GM19025 (cell line): ENCODE measurements around the gene ZNF521.
"Not testable (repeated sequence)": the region's sequence is repeated elsewhere in the genome, so short reads cannot be mapped to it uniquely, and the experiment has no call there.

Experiments
- ATAC-seq: cut with Tn5 transposase; IDR thresholded peaks from one replicate; pipeline ENCODE4 v1.9.1; 2021; ENCODE audit warnings: mild to moderate bottlenecking, low read depth, moderate library complexity; ENCODE audit not compliant: unreplicated experiment

ZNF521 gene

DNA sequence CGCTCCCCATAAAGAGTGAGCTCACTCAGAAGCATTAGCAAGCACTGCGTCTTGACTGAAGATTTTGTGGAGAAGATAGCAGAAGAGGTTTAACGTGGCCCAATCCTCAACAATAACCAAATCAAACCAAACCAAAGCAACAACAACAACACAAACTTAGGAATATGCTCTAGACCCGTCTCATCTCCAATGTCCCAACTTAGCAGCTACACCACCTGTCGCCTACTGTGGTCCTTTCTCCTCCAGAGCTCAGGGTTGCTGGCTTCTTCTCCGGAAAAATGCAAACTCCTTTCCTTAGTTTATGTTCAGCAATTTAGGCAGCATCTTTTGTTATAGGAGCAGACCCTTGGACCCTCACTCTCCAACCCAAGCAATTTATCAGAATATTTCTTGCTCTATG lies 301.4 kb downstream of the ZNF521 start:
- ATAC-seq = no peak

DNA sequence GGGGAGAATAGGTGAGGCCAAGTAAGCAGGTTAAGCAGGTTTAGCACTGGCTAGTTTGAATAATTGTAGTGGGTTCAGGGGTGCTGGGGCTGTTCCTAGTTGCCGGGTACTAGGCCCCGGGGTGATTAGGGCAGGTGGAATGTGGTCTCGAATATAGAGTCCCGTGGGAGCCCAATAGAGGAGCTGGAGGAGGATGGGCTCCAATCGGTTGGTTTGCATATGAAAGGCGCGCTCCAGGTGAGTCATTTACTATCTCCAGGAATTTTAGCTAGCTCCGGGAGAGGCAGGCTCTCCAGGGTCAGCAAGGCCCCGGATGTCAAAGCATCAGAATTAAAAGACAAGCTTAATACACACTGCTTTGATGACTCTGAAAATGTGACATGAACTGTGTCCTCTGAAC lies 304.0 kb downstream of the ZNF521 start:
- no peak for ATAC-seq

DNA sequence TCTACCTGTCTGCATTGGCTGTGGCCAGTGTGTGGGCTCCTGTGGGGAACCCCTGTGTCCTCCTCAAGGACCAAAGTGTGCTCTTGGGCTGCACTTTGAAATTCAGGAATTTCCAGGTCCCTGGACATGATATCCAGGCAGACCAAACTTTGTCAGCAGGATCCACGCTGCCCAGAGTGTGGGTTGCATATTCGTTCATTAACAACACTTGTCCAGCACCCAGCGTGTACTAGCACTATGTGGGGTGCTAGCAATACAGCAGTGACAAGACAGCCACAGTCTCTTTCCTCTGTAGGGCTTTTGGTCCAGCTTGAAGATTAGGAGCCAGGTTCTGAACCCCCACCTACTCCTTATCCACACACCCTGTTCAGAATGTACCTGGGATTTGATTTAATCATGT lies 304.5 kb downstream of the ZNF521 start:
- ATAC-seq = no peak

DNA sequence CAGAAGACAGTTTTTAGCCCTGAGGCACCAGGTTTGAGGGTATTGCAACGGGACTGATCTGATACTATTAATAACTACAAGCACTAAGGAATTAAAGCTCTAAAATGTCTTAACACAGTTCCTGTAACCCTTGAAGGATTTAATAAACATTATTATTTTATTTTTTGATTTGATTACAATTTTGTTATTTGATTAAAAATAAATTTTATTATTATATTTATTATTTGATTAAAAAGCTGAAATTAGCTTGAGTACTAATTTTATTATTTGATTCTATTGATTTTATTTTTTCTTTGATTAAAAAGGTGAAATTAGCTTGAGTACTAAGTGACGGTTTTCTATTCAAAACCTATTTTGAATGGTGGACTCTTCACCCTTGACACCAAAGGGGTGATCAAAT lies 307.3 kb downstream of the ZNF521 start:
- no peak for ATAC-seq

DNA sequence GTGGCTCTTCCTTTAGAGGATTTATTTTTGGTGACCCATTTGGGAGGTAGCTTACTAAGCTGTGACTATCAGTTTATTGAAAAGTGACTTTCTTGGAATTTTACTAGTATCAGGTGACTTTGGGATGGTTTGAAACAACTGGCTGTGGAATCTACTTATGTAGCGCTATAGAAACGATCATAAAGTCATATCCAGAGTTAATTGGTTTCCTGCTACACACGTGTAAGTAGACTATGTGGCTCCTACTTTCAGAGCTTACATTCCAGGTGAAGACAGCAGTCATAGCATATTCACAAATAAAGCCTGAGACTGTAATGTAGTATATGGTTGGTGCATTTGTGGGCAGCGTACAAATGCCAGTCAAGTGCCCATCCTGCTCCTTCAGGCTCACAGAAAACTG lies 308.9 kb downstream of the ZNF521 start:
- no peak for ATAC-seq

DNA sequence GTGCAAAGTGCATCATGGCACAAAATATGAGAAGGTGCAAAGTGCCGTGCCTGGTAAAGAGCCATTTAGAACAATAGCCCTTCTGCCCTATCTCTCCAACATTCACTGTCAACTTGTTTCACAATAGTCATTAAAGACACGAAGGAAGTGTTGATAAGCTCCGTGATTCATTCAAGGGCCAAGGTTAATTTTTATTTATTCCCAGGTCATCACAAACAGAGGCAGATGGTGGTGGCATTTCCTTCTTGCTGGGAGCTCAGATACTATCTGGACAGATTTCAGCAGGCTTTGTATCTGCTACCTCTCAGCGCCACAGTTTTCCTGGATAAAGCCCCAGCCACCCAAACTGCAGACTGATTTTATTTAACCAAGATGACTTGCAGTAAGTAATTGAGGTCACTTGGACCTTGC lies 309.3 kb downstream of the ZNF521 start:
- ATAC-seq = no peak

DNA sequence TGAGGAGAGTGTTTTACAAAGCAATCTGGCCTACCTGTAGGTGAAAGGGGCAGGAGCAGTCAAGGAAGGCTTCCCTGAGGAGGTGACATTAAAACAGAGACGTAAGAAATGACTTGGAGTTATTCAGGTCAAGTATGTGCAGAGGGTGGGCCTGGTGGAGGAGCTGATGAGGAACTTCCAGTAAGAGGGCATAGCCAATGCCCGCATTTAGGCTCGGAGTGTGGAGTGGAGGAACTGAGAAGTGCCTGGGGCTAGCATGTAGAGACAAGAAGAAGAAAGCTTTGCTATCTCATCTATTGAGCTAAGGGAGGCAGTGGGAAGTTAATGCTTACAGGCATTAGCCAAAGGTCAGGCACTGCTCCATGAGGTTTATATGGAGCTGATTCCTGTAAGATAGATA lies 312.2 kb downstream of the ZNF521 start:
- ATAC-seq = no peak

DNA sequence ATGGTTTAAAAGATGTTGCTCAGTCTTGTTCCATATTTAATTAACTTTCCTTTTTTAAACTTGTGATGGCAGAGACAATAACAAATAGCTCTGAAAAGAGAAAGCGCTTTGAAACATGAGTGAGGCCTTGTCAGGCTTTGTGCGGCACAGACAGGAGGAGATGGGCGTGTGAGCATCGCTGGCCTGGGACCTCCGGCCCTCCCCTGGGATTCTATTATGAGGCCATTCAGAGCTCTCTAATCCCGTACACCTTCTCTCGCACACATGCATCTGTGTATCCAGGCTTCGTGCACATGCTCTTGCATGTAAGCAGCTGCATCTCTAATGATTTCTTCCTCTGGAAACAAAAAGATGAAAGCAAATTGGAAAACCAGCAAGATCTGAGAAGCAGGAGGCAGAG lies 313.7 kb downstream of the ZNF521 start:
- ATAC-seq = no peak

DNA sequence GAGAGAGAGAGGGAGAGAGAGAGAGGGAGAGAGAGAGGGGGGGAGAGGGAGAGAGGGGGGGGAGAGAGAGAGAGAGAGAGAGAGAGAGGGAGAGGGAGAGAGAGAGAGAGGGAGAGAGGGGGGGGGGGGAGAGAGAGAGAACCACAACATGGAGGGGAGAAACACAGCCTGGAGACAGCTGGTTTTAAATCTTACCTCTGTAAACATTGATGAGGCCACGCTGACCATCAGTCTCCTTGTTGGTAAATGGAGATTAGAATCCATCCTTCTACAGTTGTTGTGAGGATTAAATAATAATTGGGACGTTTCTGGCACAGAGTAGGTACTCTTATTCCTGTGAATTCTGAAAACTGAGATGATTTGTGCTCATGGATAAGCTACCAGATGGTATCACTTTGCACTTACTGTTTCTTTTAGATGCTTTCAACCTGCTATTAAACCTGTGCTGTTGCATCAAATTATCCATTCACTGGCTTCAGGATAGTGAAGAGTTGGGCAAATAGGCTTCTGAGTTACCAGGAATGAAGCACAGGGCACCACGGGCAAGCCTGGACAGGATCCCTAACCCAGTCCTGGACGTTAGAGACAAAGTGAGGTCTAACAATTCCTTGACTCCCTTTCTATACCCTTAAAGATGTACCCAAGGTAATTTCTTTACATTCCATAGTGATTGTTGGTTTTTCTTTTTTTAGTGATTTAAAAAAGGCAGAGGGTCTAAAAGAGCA lies 318.1 kb downstream of the ZNF521 start:
- no peak for ATAC-seq

DNA sequence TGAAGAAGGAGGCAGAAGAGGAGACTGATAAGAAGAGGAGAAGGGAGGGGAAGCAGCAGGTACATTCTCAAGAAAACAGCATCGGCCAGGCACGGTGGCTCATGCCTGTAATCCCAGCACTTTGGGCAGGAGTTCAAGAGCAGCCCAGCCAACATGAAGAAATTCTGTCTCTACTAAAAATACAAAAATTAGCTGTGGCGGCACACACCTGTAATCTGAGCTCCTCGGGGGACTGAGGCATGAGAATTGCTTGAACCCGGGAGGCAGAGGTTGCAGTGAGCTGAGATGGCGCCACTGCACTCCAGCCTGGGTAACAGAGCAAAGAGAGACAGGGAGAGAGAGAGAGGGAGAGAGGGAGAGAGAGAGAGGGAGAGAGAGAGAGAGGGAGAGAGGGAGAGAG lies 318.8 kb downstream of the ZNF521 start:
- not testable (repeated sequence) for ATAC-seq

DNA sequence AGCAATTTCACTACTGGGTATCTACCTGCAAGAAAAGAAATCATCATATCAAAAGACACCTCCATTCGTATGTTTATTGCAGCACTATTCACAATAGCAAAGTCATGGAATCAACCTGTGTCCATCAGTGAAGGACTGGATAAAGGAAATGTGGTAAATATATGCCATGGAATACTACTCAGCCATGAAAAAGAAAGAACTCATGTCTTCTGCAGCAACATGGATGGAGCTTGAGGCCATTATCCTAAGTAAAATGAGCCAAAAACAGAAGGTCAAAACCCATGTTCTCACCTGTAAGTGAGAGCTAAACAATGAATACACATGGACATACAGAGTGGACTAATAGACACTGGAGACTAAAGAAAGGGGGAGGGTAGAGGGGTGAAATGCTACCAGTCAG lies 322.2 kb downstream of the ZNF521 start:
- no peak for ATAC-seq

DNA sequence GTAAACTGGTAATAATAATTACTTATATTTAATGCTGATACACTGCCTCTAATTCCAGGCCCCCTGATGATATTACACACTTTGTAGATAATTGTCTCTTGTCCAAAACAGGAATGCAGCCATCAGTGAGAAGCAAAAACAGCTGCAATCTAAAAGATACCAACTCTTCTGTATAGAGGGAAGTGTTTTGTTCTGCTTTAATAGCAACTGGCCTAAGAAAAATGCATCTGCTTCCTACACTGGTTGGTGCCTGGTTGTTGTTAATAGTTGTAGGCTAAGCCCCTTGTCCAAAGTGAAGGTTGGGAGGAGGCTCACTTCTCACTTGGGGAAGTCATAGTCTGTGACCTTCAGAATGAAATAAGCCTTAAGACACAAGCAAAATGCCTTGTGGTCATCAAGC lies 332.0 kb downstream of the ZNF521 start:
- no peak for ATAC-seq

DNA sequence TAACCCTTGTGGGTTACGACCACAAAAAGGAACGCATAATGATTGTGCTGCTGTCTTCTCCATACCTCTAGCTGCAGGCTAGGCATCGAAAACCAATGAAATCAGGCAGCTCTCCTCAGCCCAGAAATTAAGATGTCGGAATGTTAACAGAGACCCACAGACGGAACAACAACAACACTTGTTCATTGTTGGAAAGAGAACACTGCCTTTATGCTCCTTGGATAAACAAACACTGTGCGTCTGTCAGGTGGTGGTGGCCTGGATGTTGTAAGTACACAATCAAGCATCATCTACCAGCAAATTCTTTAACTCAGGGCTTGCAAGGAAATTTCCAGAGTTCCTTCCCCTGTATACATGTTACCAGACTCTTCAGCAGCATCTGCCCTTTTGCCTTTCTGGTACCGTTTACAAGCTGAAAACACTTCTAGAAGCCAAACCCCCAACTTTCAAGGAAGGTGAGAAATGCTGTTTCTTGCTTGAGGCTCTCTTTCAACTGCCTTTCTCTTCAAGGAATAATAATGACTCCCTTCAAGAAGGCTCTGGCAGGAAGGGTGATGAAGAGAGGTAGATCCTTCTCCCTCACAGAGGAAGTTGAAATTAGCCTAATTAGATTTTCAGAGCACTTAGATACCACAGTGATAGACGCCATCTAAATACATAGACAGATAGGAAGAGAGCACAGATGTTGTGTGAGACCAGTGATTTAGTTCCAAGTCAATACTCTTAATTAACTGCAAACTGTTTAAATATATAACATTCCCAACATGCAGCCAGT lies 332.7 kb downstream of the ZNF521 start:
- ATAC-seq = no peak

DNA sequence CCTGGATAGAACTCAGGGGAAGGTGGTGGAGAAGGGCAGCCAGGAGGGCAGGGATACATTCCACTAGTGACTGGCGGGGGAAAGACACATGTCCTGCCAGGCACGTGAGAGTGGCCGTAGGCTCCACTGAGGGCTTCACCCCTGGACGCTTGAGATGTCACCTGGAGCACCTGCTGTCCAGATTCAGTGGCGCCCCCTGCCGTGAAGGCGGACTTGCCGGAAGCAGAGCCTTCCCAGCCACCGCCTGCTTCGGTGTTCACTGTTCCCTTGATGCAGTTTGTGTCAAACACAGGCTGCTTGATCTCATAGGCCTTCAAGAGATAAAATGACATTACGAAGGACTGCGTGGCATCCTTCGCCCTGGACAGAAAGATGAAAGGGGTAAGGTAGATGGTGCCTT lies 335.3 kb downstream of the ZNF521 start:
- no peak for ATAC-seq

DNA sequence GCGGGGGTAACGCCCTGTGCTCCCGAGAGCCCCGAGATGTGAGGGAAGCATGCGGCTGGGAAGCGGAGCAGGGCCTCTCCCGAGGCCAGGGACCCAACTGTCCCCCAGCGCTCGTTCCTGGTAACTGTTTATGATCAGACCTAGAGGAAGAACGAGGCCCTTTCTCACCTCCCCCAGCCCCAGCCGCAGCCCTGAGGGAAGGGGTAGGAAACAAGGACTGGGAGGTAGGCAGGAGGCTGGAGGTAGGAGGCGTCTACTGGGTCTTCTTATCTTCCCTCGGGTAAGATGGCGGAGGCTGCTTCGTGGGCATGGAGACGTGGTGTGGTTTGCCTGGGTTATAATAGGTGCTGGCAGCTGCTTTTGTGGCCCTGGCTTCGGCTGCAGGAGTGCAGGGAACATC lies 335.8 kb downstream of the ZNF521 start:
- ATAC-seq = no peak
